ENCODE measurements around the gene PNMT.

The PNMT gene

GRCh38 chr17:39652587-39653315, 15.5 kb upstream of the PNMT start:
- DNase-seq (ENCODE audit: extremely low read depth in 1 of 2, low read depth in 1 of 2), result no peak

- DNase-seq (ENCODE audit: extremely low read depth in 1 of 2, low read depth in 1 of 2), result no peak
Observed at GRCh38 chr17:39653316-39653661, 15.0 kb upstream of the PNMT start.

GRCh38 chr17:39653662-39654331, 14.5 kb upstream of the PNMT start:
- peak; percentile 51 to 66 for DNase-seq (ENCODE audit: extremely low read depth in 1 of 2, low read depth in 1 of 2)

GRCh38 chr17:39655105-39655504, 13.1 kb upstream of the PNMT start:
- no peak for DNase-seq (ENCODE audit: extremely low read depth in 1 of 2, low read depth in 1 of 2)

- no peak for DNase-seq (ENCODE audit: extremely low read depth in 1 of 2, low read depth in 1 of 2)
Observed at GRCh38 chr17:39658346-39658745, 9.9 kb upstream of the PNMT start.

GRCh38 chr17:39658760-39659159, 9.5 kb upstream of the PNMT start:
- no peak for DNase-seq (ENCODE audit: extremely low read depth in 1 of 2, low read depth in 1 of 2)

- DNase-seq (ENCODE audit: extremely low read depth in 1 of 2, low read depth in 1 of 2), result no peak
Observed at GRCh38 chr17:39659279-39660010, 8.8 kb upstream of the PNMT start.

- DNase-seq (ENCODE audit: extremely low read depth in 1 of 2, low read depth in 1 of 2), result no peak
Observed at GRCh38 chr17:39660011-39660360, 8.3 kb upstream of the PNMT start.

GRCh38 chr17:39660397-39661385, 7.6 kb upstream of the PNMT start:
- DNase-seq (ENCODE audit: extremely low read depth in 1 of 2, low read depth in 1 of 2), result no peak

GRCh38 chr17:39661744-39662541, 6.3 kb upstream of the PNMT start:
- no peak for DNase-seq (ENCODE audit: extremely low read depth in 1 of 2, low read depth in 1 of 2)

GRCh38 chr17:39662551-39663339, 5.5 kb upstream of the PNMT start:
- DNase-seq (ENCODE audit: extremely low read depth in 1 of 2, low read depth in 1 of 2), result no peak

GRCh38 chr17:39663340-39663687, 4.9 kb upstream of the PNMT start:
- no peak for DNase-seq (ENCODE audit: extremely low read depth in 1 of 2, low read depth in 1 of 2)

GRCh38 chr17:39663688-39664580, 4.3 kb upstream of the PNMT start:
- DNase-seq (ENCODE audit: extremely low read depth in 1 of 2, low read depth in 1 of 2), result no peak

- no peak for DNase-seq (ENCODE audit: extremely low read depth in 1 of 2, low read depth in 1 of 2)
Observed at GRCh38 chr17:39664581-39665561, 3.4 kb upstream of the PNMT start, which contains the start of gene TCAP. TCAP (plus strand) TSS chr17:39665349; CDS start chr17:39665360, 11 bp downstream.

GRCh38 chr17:39665642-39666224, 2.5 kb upstream of the PNMT start:
- no peak for DNase-seq (ENCODE audit: extremely low read depth in 1 of 2, low read depth in 1 of 2)

- DNase-seq (ENCODE audit: extremely low read depth in 1 of 2, low read depth in 1 of 2), result no peak
Observed at GRCh38 chr17:39666231-39666600, 2.0 kb upstream of the PNMT start.
